ENCODE measurements around the gene PTPRM. TPM values are rescaled to one million over a fixed set of nuclear protein-coding genes. Genes with fewer than 3 reads are reported as not detected.
A peak's percentile ranks its signal among the peaks of the same experiment; 100 is the strongest.

Gene PTPRM
- total and polyA plus RNA-seq, 4 donors: 61.1 to 146 (median 87.5) TPM

GRCh38 chr18:7918701-7919100 lies 351.6 kb downstream of the PTPRM start:
- Histone ChIP-seq H3K9me3 (ENCODE audit: control insufficient read depth in 4 of 4, insufficient read depth in 3 of 4, low read length in 3 of 4) (peaks cover 0 to 4% (median 0%) of the 10 kb centered on the region in 4 donors), H3K9ac (ENCODE audit: insufficient read depth in 1 of 2, low read length in 2 of 2) (no peak overlapping the region), H3K4me1 (ENCODE audit: control insufficient read depth in 5 of 5, insufficient read depth in 5 of 5, low read length in 5 of 5) (peaks cover 0 to 18% (median 0%) of the 10 kb centered on the region in 5 donors), H3K27ac (ENCODE audit: low read depth in 1 of 2, low read length in 1 of 2) (no peak overlapping the region), H3K36me3 (ENCODE audit: control insufficient read depth in 4 of 4, insufficient read depth in 4 of 4, low read length in 4 of 4) (no peaks in the 10 kb centered on the region), H3K27me3 (ENCODE audit: control insufficient read depth in 3 of 3, insufficient read depth in 3 of 3, low read length in 2 of 3) (no peaks in the 10 kb centered on the region), H3K4me3 (no peak overlapping the region)
- DNase-seq (no peak), ATAC-seq (ENCODE audit: insufficient read depth, low FRiP score) (no peak)
- TF ChIP-seq CTCF (IDR thresholded peaks at IDR 0.05; ENCODE audit: control extremely low read depth, extremely low read depth): no peak
- WGBS, 2 donors: 84 to 87% methylated on average over 2 of the region's 2 CpGs

- H3K27ac ChIP-seq (ENCODE audit: low read depth in 1 of 2, low read length in 1 of 2): no peak overlapping the region
- no peak for TF ChIP-seq CTCF (IDR thresholded peaks at IDR 0.05; ENCODE audit: control extremely low read depth, extremely low read depth)
- H3K27me3 ChIP-seq (ENCODE audit: control insufficient read depth in 3 of 3, insufficient read depth in 3 of 3, low read length in 2 of 3): no peaks in the 10 kb centered on the region
- peaks cover 0 to 20% (median 0%) of the 10 kb centered on the region in 5 donors for H3K4me1 ChIP-seq (ENCODE audit: control insufficient read depth in 5 of 5, insufficient read depth in 5 of 5, low read length in 5 of 5)
- 81 to 99% methylated on average over 2 of the region's 2 CpGs for WGBS, 2 donors
- ATAC-seq (ENCODE audit: insufficient read depth, low FRiP score) (no peak), DNase-seq (no peak)
- H3K36me3 ChIP-seq (ENCODE audit: control insufficient read depth in 4 of 4, insufficient read depth in 4 of 4, low read length in 4 of 4): no peaks in the 10 kb centered on the region
- no peak overlapping the region for H3K9ac ChIP-seq (ENCODE audit: insufficient read depth in 1 of 2, low read length in 2 of 2)
- no peak overlapping the region for H3K4me3 ChIP-seq
- H3K9me3 ChIP-seq (ENCODE audit: control insufficient read depth in 4 of 4, insufficient read depth in 3 of 4, low read length in 3 of 4): peaks cover 0 to 4% (median 0%) of the 10 kb centered on the region in 4 donors
These were observed 352.4 kb downstream of the PTPRM start for GRCh38 chr18:7919565-7919964.

GRCh38 chr18:7921938-7922587 lies 354.9 kb downstream of the PTPRM start:
- DNase-seq: no peak
- TF ChIP-seq CTCF (IDR thresholded peaks at IDR 0.05; ENCODE audit: control extremely low read depth, extremely low read depth): no peak
- Histone ChIP-seq H3K36me3 (ENCODE audit: control insufficient read depth in 4 of 4, insufficient read depth in 4 of 4, low read length in 4 of 4) (no peaks in the 10 kb centered on the region), H3K27me3 (ENCODE audit: control insufficient read depth in 3 of 3, insufficient read depth in 3 of 3, low read length in 2 of 3) (no peaks in the 10 kb centered on the region), H3K27ac (ENCODE audit: low read depth in 1 of 2, low read length in 1 of 2) (peak overlapping the region; percentile 21 to 23), H3K4me3 (no peak overlapping the region), H3K4me1 (ENCODE audit: control insufficient read depth in 5 of 5, insufficient read depth in 5 of 5, low read length in 5 of 5) (peaks cover 0 to 22% (median 0%) of the 10 kb centered on the region in 5 donors), H3K9ac (ENCODE audit: insufficient read depth in 1 of 2, low read length in 2 of 2) (no peak overlapping the region), H3K9me3 (ENCODE audit: control insufficient read depth in 4 of 4, insufficient read depth in 3 of 4, low read length in 3 of 4) (peaks cover 0 to 4% (median 0%) of the 10 kb centered on the region in 4 donors)
- peak; percentile 66 for ATAC-seq (ENCODE audit: insufficient read depth, low FRiP score)
- WGBS, 2 donors: 36 to 78% methylated on average over 3 of the region's 3 CpGs

Measured in lung (tissue), 12 donors.